GM13976 (cell line): ENCODE data around the gene SEH1L.

Experiments
- DNase-seq: peaks from one replicate; pipeline ENCODE4 v3.0.0; 2012; ENCODE audit warnings: low spot score
- CTCF ChIP-seq: IDR thresholded peaks from 2 replicates; pipeline ENCODE4 v1.5.1; 2012; ENCODE audit warnings: borderline replicate concordance, mild to moderate bottlenecking; ENCODE audit not compliant: insufficient read depth; ENCODE audit errors: extremely low read depth, missing control alignments, control extremely low read depth
- in situ Hi-C: fragments of 300-500 bp; cut with MboI; formaldehyde crosslinking; loops from one replicate; pipeline ENCODE4 v1.12.0; 2022; ENCODE audit warnings: low sequenced_read_pairs, mixed read lengths, inconsistent platforms; ENCODE audit not compliant: unreplicated experiment

SEH1L gene

GRCh38 chr18:12939162-12939561 lies 8.6 kb upstream of the SEH1L start:
- no peak for DNase-seq
- in situ Hi-C loops, result loop anchor here (5.0 to 25.0 kb wide), 2 partner anchors 212 to 552 kb away; partner anchors contain the start of gene AFG3L2
- no peak for TF ChIP-seq CTCF

- TF ChIP-seq CTCF, result no peak
- in situ Hi-C loops, result loop anchor here (10.0 to 25.0 kb wide), 2 partner anchors 48 to 556 kb away; partner anchors contain the start of gene AFG3L2
These were observed 4.6 kb upstream of the SEH1L start for GRCh38 chr18:12943215-12943614.

DNA sequence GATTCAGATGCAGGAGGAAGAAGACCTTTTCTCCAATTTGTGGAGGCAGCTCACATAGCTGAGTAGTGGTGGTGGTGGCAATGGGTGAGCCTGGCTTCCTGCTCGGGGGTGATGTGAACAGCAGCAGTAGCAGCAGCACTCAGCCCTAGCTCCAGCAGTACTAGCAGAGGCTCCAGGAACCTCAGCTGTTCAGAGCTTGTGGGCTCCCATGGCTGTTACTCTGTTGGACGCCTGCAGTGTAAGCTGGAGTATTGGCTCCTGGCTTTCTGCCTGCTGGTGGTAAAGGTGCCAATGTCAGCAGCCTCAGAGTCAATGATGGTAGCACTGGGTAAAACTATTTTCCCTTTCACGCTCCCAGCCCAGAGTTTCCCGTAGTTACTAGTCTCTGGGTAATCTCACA lies 3.1 kb upstream of the SEH1L start:
- in situ Hi-C loops, result loop anchor here (10.0 to 25.0 kb wide), 2 partner anchors 50 to 557 kb away; partner anchors contain the start of gene AFG3L2
- no peak for DNase-seq
- no peak for TF ChIP-seq CTCF

More at GRCh38 chr18:12943215-12943614, 4.6 kb upstream of the SEH1L start:
- no peak for DNase-seq

DNA sequence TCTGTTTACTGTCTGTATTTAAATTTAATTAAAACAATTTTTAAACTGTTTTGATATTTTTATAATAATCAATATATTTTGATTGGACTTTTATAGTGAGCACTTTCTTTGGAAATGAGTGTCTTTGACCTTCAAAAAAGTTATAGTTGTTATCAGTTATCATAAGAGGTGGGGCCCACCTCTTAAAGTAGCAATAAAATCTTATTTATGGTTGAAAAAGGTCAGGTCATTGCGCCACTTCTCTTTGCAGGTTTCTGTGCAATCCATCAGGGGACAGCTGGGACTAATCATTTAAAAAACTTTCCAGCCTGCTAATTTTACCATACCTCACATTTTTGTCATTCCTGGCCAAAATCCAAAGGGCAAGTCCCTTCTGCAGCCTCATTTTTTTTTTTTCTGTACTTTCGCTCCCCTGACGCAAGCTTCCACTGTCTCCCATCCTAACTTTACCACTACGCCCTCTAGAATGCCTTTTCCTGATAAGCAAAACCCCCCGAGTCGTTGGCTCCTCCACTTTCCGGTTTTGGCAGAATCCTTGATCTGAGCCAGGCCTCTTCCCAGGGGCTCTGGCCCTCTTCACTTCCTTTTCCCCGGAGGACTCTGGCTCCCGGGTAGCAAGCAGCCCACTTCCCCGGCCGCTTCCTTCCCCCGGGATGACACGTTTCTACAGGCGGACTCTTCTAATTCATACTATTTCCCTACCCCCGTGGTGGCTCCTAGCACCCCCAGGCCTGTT lies 1.1 kb upstream of the SEH1L start:
- TF ChIP-seq CTCF, result no peak
- in situ Hi-C loops, result loop anchor here (10.0 to 25.0 kb wide), 2 partner anchors 52 to 559 kb away; partner anchors contain the start of gene AFG3L2
- no peak for DNase-seq

GRCh38 chr18:12948050-12948804 lies 416 bp downstream of the SEH1L start:
- DNase-seq, result peak; percentile 93
- in situ Hi-C loops, result loop anchor here (10.0 to 25.0 kb wide), 2 partner anchors 53 to 561 kb away; partner anchors contain the start of gene AFG3L2
- no peak for TF ChIP-seq CTCF

- TF ChIP-seq CTCF, result no peak
- in situ Hi-C loops, result no loop called here
- no peak for DNase-seq
These were observed 10.7 kb downstream of the SEH1L start for GRCh38 chr18:12958478-12958877.
